ENCODE results near the gene TMEM174. TPM values are rescaled to one million over a fixed set of nuclear protein-coding genes. Genes with fewer than 3 reads are reported as not detected.

Gene TMEM174
- total RNA-seq, 8 experiments from 2014 or later = 0.33 TPM; not detected in 7

DNA sequence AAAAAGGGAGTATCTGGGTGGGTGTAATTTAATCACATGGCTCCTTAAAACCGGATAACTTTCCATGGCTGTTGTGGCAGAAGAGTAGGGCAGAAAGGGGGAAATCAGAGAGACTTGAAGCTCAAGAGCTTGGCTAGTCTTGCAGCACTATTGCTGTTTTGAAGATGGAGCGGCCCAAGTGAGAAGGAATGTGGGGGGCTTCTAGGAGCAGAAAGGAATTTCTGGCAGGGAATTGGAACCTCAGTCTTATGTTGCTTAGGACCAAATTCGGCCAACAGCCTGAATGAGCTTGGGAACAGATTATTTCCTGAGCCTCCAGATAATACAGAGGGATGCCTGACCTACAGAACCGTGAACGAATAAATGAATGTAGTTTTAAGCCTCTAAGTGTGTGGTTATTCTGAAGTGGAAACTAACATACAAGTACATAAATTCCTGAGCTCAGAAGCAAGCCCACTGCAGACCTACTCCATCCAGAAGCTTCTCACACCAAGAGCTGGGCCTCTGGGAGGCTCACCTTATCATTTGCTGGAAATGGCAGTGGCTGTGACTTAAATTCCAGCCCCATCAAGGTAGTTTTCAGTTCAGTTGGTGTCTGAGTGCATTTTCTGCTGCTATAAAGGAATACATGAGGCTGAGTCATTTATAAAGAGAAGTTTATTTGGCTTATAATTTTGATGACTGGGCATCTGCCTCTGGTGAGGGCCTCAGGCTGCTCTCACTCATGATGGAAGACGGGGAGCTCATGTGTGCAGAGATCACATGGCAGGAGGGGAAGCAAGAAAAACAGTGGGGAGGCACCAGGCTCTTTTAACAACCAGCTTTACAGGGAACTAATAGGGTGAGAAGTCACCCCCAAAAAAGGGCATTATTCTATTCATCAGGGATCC lies 15.3 kb upstream of the TMEM174 start:
- in situ Hi-C loops (cut with MboI; ENCODE audit: low pct_unique_long_range_greater_than_20kb in 2 of 9, low sequenced_read_pairs in 9 of 9, unreplicated experiment in 9 of 9) = no loop called here
- no peak overlapping the region for H3K4me3 ChIP-seq
- no peak for ATAC-seq (replicated peaks in 6 of 8)
- H3K4me1 ChIP-seq (replicated peaks in 1 of 2) = no peaks in the 10 kb centered on the region
- no peak overlapping the region for H3K27ac ChIP-seq
- 53 to 100% (median 81%) methylated on average over 1 to 6 of the region's 6 CpGs; no CpG with 5 or more reads in 1 of the 10 experiments for WGBS, 10 experiments

- ATAC-seq (replicated peaks in 6 of 8) = no peak
- Histone ChIP-seq H3K4me1 (replicated peaks in 1 of 2) (no peaks in the 10 kb centered on the region), H3K27ac (no peak overlapping the region), H3K4me3 (no peak overlapping the region)
- in situ Hi-C loops (cut with MboI; ENCODE audit: low pct_unique_long_range_greater_than_20kb in 2 of 9, low sequenced_read_pairs in 9 of 9, unreplicated experiment in 9 of 9) = no loop called here
- 76 to 100% (median 87%) methylated on average over 1 to 4 of the region's 4 CpGs; no CpG with 5 or more reads in 3 of the 10 experiments for WGBS, 10 experiments
These were observed 14.7 kb upstream of the TMEM174 start for GRCh38 chr5:73158313-73158712.

DNA sequence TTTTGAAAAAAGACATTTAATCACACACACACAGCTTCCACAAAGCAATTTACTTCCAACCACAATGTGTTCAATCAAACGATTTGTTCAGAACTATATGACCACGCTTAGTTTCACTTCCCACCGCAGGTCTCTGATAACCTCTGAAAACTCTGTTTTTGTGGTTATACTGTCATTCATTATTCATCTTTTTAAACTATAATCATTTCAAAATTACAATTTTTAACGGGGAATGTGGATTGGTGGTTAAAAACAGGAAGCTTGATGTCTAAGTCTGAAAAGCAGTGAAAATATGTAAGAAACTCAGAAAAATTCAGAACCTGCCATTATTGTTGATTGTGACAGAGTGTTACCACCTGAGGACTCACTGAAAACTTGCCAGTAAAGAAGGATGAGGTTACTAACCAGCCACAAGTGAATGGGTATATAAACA lies 12.7 kb upstream of the TMEM174 start:
- no peak overlapping the region for H3K27ac ChIP-seq
- in situ Hi-C loops (cut with MboI; ENCODE audit: low pct_unique_long_range_greater_than_20kb in 2 of 9, low sequenced_read_pairs in 9 of 9, unreplicated experiment in 9 of 9) = no loop called here
- WGBS, 10 experiments = 46 to 100% (median 77%) methylated on average over 2 to 4 of the region's 4 CpGs; no CpG with 5 or more reads in 1 of the 10 experiments
- no peaks in the 10 kb centered on the region for H3K4me1 ChIP-seq (replicated peaks in 1 of 2)
- ATAC-seq (replicated peaks in 6 of 8) = no peak
- H3K4me3 ChIP-seq = no peak overlapping the region

- Histone ChIP-seq H3K4me3 (no peak overlapping the region), H3K27ac (no peak overlapping the region), H3K4me1 (replicated peaks in 1 of 2) (no peaks in the 10 kb centered on the region)
- ATAC-seq (replicated peaks in 6 of 8) = peak in 1 of 8 experiments; percentile 35
- in situ Hi-C loops (cut with MboI; ENCODE audit: low pct_unique_long_range_greater_than_20kb in 2 of 9, low sequenced_read_pairs in 9 of 9, unreplicated experiment in 9 of 9) = no loop called here
These were observed 2.5 kb upstream of the TMEM174 start for GRCh38 chr5:73170522-73170921.

DNA sequence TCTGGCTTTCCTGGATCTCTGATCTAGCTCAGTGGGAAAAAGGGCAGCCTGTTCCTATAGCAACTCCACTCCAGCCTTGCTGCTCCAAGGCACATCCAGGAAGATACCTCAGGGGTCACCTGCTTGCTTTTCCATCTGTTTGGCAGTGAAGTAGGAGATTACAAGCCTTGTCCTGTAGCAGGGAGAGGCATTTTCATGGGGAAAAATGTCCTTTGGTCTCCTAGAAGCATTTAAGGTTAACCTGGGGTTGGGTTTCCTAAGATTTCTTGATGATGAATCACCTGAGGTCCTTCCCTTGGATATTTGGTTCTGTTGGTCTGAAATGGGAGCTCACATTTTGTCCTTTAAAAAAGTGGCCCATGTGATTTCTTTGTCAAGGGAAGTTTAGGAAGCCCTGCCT lies 1.5 kb upstream of the TMEM174 start:
- Histone ChIP-seq H3K4me3 (no peak overlapping the region), H3K4me1 (replicated peaks in 1 of 2) (no peaks in the 10 kb centered on the region), H3K27ac (no peak overlapping the region)
- no peak for ATAC-seq (replicated peaks in 6 of 8)
- in situ Hi-C loops (cut with MboI; ENCODE audit: low pct_unique_long_range_greater_than_20kb in 2 of 9, low sequenced_read_pairs in 9 of 9, unreplicated experiment in 9 of 9) = no loop called here

- no peaks in the 10 kb centered on the region for H3K4me1 ChIP-seq (replicated peaks in 1 of 2)
- ATAC-seq (replicated peaks in 6 of 8) = no peak
- 48 to 100% (median 72%) methylated on average over 1 to 8 of the region's 8 CpGs; no CpG with 5 or more reads in 1 of the 10 experiments for WGBS, 10 experiments
- no peak overlapping the region for H3K27ac ChIP-seq
- in situ Hi-C loops (cut with MboI; ENCODE audit: low pct_unique_long_range_greater_than_20kb in 2 of 9, low sequenced_read_pairs in 9 of 9, unreplicated experiment in 9 of 9) = no loop called here
- no peak overlapping the region for H3K4me3 ChIP-seq
These were observed 1.3 kb downstream of the TMEM174 start for GRCh38 chr5:73174100-73174815.

GRCh38 chr5:73176250-73176649 lies 3.3 kb downstream of the TMEM174 start:
- WGBS, 10 experiments = 60 to 86% (median 67%) methylated on average over 1 of the region's 2 CpGs; no CpG with 5 or more reads in 4 of the 10 experiments
- no peak for ATAC-seq (replicated peaks in 6 of 8)
- in situ Hi-C loops (cut with MboI; ENCODE audit: low pct_unique_long_range_greater_than_20kb in 2 of 9, low sequenced_read_pairs in 9 of 9, unreplicated experiment in 9 of 9) = loop anchor here in 1 of 9 experiments (25.0 kb wide), 1 partner anchor 239 kb away; no protein-coding TSS in a partner anchor
- no peaks in the 10 kb centered on the region for H3K4me1 ChIP-seq (replicated peaks in 1 of 2)
- no peak overlapping the region for H3K27ac ChIP-seq
- H3K4me3 ChIP-seq = no peak overlapping the region

DNA sequence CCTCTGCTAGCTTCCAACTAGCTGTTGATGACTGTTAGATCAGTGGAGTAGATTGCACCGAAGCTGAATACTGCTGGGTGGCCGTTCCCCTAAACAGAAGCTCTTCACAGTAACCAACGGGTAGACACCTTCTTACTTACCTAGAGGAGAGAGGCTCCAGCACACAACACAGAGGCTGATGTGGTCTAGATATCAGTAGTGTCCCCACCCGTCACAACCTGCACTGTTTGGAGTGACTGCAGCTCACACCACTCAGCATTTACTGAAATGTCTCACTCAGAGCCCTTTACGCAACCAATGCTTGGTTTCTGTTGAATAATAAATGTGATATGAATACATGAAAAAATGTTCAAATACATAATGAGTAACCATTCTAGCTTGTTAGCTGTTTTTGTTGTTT lies 5.3 kb downstream of the TMEM174 start:
- in situ Hi-C loops (cut with MboI; ENCODE audit: low pct_unique_long_range_greater_than_20kb in 2 of 9, low sequenced_read_pairs in 9 of 9, unreplicated experiment in 9 of 9) = loop anchor here in 1 of 9 experiments (25.0 kb wide), 1 partner anchor 241 kb away; no protein-coding TSS in a partner anchor
- H3K4me3 ChIP-seq = no peak overlapping the region
- no peak for ATAC-seq (replicated peaks in 6 of 8)
- WGBS, 10 experiments = 77 to 100% (median 89%) methylated on average over 1 to 4 of the region's 5 CpGs; no CpG with 5 or more reads in 2 of the 10 experiments
- no peaks in the 10 kb centered on the region for H3K4me1 ChIP-seq (replicated peaks in 1 of 2)
- H3K27ac ChIP-seq = no peak overlapping the region

GRCh38 chr5:73179730-73180129 lies 6.7 kb downstream of the TMEM174 start:
- in situ Hi-C loops (cut with MboI; ENCODE audit: low pct_unique_long_range_greater_than_20kb in 2 of 9, low sequenced_read_pairs in 9 of 9, unreplicated experiment in 9 of 9) = loop anchor here in 1 of 9 experiments (25.0 kb wide), 1 partner anchor 242 kb away; no protein-coding TSS in a partner anchor
- ATAC-seq (replicated peaks in 6 of 8) = no peak
- Histone ChIP-seq H3K27ac (no peak overlapping the region), H3K4me1 (replicated peaks in 1 of 2) (no peaks in the 10 kb centered on the region), H3K4me3 (no peak overlapping the region)
- WGBS, 10 experiments = 7 to 100% (median 80%) methylated on average over 1 to 3 of the region's 3 CpGs

- H3K4me1 ChIP-seq (replicated peaks in 1 of 2) = no peaks in the 10 kb centered on the region
- in situ Hi-C loops (cut with MboI; ENCODE audit: low pct_unique_long_range_greater_than_20kb in 2 of 9, low sequenced_read_pairs in 9 of 9, unreplicated experiment in 9 of 9) = loop anchor here in 1 of 9 experiments (25.0 kb wide), 1 partner anchor 243 kb away; no protein-coding TSS in a partner anchor
- H3K4me3 ChIP-seq = no peak overlapping the region
- no peak overlapping the region for H3K27ac ChIP-seq
- ATAC-seq (replicated peaks in 6 of 8) = no peak
These were observed 7.6 kb downstream of the TMEM174 start for GRCh38 chr5:73180566-73180965.

DNA sequence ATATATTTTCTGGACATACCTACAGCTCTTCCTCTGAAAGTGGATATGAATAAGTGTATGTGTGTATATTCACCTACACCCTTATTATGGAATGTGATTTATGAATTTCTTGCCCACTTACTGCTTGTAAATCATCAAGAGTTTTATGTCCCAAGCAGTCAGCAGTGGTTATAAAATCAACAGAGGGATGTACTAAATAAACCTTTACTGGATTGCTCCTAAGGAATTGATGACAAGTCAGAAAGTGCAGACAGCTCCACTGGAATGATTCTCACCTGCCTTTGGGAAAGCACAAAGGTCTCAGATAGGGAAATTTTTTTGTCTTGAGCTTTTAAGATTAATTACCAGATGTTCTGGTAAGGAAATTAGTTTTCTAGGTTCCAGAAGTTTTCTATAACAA lies 9.3 kb downstream of the TMEM174 start:
- H3K27ac ChIP-seq = no peak overlapping the region
- H3K4me1 ChIP-seq (replicated peaks in 1 of 2) = no peaks in the 10 kb centered on the region
- in situ Hi-C loops (cut with MboI; ENCODE audit: low pct_unique_long_range_greater_than_20kb in 2 of 9, low sequenced_read_pairs in 9 of 9, unreplicated experiment in 9 of 9) = loop anchor here in 1 of 9 experiments (25.0 kb wide), 1 partner anchor 245 kb away; no protein-coding TSS in a partner anchor
- H3K4me3 ChIP-seq = no peak overlapping the region
- peak in 1 of 8 experiments; percentile 31 for ATAC-seq (replicated peaks in 6 of 8)

- no peak for ATAC-seq (replicated peaks in 6 of 8)
- WGBS, 10 experiments = 57 to 92% (median 77%) methylated on average over 1 to 6 of the region's 6 CpGs
- Histone ChIP-seq H3K27ac (no peak overlapping the region), H3K4me3 (no peak overlapping the region), H3K4me1 (replicated peaks in 1 of 2) (no peaks in the 10 kb centered on the region)
- in situ Hi-C loops (cut with MboI; ENCODE audit: low pct_unique_long_range_greater_than_20kb in 2 of 9, low sequenced_read_pairs in 9 of 9, unreplicated experiment in 9 of 9) = loop anchor here in 1 of 9 experiments (25.0 kb wide), 1 partner anchor 246 kb away; no protein-coding TSS in a partner anchor
These were observed 10.0 kb downstream of the TMEM174 start for GRCh38 chr5:73183000-73183399.

- Histone ChIP-seq H3K4me1 (replicated peaks in 1 of 2) (no peaks in the 10 kb centered on the region), H3K27ac (no peak overlapping the region), H3K4me3 (no peak overlapping the region)
- 13 to 100% (median 80%) methylated on average over 1 to 6 of the region's 9 CpGs; no CpG with 5 or more reads in 3 of the 10 experiments for WGBS, 10 experiments
- in situ Hi-C loops (cut with MboI; ENCODE audit: low pct_unique_long_range_greater_than_20kb in 2 of 9, low sequenced_read_pairs in 9 of 9, unreplicated experiment in 9 of 9) = loop anchor here in 1 of 9 experiments (25.0 kb wide), 1 partner anchor 246 kb away; no protein-coding TSS in a partner anchor
- ATAC-seq (replicated peaks in 6 of 8) = no peak
These were observed 10.5 kb downstream of the TMEM174 start for GRCh38 chr5:73183481-73183891.

All from motor neuron (in vitro differentiated cells).